Measurements from ENCODE around the gene CENPF.

- no peak for TF ChIP-seq POLR2A (IDR thresholded peaks at IDR 0.05)
- TF ChIP-seq CTCF (IDR thresholded peaks at IDR 0.05): no peak
Observed at GRCh38 chr1:214673576-214673975, 70.6 kb downstream of the CENPF start.

All from heart left ventricle (tissue), 13 donors.